GM12872 (cell line): ENCODE measurements around the gene PLIN1.

Source experiments
- TF ChIP-seq, protein P1 (sequence below): IDR thresholded peaks from 3 replicates; pipeline ENCODE4 v1.5.1; 2011; ENCODE audit warnings: low read depth, mild to moderate bottlenecking, low read length, moderate library complexity; ENCODE audit not compliant: insufficient read depth

Gene PLIN1

DNA sequence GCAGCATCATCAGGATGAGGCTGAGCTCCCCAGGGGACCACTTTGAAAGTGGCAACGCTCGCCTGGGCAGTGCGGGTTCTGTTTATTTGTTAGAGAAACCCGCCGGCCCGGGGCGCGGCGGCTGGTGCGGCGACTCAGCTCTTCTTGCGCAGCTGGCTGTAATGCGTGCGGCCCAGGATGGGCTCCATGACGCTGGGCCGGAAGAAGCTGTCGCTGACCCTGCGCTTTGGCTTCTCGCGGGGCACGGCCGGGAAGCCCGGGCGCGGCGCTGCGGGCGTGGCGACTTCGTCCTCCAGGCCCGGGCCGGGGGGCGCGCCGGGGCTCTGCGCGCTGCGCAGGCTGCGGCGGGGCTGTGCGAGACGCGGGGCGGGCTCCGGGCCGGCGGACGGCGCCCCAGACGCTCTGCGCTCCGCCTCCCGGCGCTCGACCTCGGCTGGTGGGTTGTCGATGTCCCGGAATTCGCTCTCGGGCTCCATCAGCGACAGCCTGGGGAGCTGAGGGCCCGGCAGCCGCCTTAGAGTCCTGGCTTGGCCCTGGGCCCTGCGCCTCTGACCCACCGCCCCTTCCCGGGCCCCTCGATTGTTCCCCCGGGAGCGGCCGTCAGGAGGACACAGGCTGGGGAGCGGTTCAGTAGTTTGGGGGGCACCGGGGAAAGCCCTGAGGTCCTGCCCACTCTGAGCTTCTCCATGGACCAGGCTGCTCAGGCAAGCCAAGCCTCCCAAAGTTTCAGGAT lies 13.6 kb downstream of the PLIN1 start:
- TF ChIP-seq, protein P1, sequence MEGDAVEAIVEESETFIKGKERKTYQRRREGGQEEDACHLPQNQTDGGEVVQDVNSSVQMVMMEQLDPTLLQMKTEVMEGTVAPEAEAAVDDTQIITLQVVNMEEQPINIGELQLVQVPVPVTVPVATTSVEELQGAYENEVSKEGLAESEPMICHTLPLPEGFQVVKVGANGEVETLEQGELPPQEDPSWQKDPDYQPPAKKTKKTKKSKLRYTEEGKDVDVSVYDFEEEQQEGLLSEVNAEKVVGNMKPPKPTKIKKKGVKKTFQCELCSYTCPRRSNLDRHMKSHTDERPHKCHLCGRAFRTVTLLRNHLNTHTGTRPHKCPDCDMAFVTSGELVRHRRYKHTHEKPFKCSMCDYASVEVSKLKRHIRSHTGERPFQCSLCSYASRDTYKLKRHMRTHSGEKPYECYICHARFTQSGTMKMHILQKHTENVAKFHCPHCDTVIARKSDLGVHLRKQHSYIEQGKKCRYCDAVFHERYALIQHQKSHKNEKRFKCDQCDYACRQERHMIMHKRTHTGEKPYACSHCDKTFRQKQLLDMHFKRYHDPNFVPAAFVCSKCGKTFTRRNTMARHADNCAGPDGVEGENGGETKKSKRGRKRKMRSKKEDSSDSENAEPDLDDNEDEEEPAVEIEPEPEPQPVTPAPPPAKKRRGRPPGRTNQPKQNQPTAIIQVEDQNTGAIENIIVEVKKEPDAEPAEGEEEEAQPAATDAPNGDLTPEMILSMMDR: no peak

DNA sequence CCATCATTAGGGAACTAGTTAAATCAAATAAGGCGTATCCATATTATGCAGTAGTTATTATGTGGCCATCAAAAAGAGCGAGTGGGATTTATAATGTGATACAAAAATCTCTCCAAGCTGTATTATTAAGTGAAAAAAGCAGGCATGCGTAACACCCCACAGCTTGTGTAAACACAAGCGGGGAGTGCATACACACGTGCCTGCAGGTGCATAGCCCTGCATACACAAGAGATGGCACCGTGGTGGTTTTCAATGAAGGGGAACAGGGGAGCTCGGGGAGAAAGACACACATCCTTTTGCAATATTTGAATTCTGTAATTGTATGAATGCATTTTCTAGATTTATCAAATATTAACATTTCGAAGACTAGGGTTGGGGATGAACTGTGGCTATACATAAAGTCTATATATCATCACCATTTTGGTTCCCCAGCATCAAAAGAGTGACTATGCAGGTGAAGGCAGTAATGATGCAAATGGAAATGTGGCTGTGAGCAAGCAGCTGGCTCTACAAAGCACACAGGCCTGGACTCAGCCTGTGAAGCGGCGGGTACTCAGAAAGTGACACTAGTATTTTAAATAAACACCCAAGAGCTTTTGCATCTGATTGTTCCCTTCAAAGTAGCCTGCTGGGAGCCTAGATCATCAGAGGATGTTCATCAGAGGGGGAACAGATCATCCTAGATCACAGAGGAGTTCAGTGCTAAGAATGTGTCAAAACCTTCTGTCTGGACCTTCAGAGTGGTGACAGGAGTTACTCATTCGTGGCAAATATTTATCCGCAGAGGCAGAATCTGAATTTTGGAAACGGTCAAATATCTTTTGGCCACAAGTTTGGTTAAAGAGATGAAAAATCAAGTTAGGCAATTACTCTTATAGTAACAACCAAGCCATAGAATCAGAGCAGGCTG lies 14.5 kb downstream of the PLIN1 start:
- TF ChIP-seq, protein P1: no peak

DNA sequence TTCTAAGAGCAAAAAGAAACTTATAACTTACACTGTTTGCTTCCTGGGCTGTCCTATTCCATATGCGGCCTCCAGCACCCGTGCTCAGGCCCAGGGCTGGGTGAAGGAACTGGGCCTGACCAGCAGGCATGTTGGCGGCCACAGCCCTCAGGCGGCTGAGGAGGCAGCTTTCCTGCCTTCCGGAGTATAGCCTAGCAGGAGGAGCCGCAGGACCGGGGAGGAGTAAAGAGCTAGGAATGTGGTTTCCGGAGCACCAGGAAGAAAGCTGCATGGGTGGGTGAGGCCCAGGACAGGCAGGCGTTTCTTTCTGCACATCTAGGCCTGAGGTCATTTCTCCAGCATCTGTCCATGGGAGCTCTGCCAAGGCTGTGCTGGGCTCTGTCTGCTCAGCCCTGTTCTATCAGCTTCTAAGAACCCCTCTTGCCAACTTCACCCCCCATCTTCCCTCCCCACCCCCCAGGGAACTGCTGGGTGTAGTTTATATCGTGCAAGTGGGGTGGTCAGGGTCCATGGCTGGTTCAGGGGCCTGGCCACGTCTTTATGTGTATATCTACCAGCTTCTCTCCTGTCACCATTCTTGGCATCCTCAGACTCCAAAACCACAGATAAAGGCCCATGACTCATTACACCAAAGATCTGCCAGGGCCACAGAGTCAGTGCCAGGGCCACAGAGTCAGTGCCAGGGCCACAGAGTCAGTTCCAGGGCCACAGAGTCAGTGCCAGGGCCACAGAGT lies 16.1 kb downstream of the PLIN1 start:
- TF ChIP-seq, protein P1: no peak

DNA sequence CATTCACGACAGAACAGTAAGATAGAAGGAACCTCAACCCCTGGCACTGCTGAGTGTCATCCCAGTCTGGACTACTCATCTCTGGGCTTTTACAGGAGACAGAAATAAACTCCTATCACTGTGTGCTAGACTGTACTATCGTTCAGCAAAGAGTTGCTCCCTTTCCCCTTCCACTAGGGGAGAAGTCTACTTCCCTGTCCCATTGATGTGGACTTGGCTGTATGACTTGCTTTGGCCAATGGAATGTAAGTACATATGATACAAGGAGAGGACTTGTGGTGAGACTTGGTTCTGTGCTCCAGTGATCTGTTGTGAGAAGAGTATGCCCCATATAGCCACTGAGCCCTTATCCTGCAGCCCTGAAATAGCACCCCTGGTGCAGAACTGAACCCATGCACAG lies 18.6 kb downstream of the PLIN1 start:
- TF ChIP-seq, protein P1: no peak

DNA sequence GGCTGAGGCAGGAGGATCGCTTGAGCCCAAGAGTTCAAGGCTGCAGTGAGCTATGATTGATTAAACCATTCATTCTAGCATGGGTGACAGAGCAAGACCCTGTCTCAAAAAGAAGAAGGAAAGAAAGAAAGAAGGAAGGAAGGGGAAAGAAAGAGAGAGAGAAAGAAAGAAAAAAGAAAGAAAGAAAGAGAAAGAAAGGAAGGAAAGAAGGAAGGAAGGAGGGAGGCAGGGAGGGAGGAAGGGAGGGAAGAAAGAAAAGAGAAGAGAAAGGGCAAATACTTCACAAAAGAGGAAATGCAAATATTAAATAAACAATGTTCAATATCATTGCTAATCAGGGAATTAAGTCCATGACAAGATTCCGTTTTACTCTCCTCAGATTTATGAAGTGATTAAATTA lies 19.9 kb downstream of the PLIN1 start:
- TF ChIP-seq, protein P1: no peak

DNA sequence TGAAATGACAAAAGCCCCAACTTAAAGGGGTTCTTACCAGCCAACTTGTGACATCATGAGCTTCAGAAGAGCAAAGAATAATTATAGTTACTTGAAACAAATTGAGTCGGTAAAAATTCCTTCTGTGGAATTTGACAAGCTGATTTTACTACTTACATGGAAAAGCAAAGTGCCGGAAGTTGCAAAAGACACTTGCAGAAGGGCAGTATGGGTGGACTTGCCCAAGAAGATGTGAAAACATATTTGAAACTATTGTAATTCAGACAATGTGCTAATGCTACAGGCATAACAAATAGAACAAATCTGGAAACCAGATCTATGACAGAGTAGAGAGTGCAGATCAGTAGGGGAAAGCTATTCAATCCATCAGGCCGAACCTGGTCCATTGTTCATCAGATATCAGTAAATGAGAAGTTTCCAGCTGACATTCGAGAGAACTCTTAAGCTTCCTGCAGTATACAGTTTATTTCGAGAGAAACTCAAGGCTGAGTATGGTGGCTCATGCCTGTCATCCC lies 21.4 kb downstream of the PLIN1 start:
- TF ChIP-seq, protein P1: no peak
